OCI-LY1 (cell line): Measurements from ENCODE around the gene ZFAND5.

Source experiments
- H2AFZ ChIP-seq: fragments of 200-600 bp; sonication (generic), shearing (Covaris generic); 2 replicates; pipeline ENCODE4 v1.6.0; 2014; ENCODE audit warnings: antibody characterized with exemption, mild to moderate bottlenecking, low read length
- H3F3A ChIP-seq: fragments of 200-600 bp; sonication (generic), shearing (Covaris generic); 2 replicates; pipeline ENCODE4 v1.6.0; 2014; ENCODE audit warnings: mild to moderate bottlenecking, antibody characterized with exemption, low read length, moderate library complexity; ENCODE audit not compliant: insufficient read depth
- H3K27ac ChIP-seq: fragments of 200-600 bp; sonication (generic); 2 replicates; pipeline ENCODE4 v1.5.1; 2014; ENCODE audit warnings: low read length, mixed run types, mild to moderate bottlenecking, low read depth; ENCODE audit not compliant: poor library complexity, severe bottlenecking
- H3K27me3 ChIP-seq: fragments of 200-600 bp; sonication (generic); 2 replicates; pipeline ENCODE4 v1.6.0; 2014; ENCODE audit warnings: antibody characterized with exemption, mild to moderate bottlenecking, low read length, moderate library complexity; ENCODE audit not compliant: insufficient read depth
- H3K36me3 ChIP-seq: fragments of 200-600 bp; sonication (generic); 2 replicates; pipeline ENCODE4 v1.6.1; 2014; ENCODE audit warnings: mild to moderate bottlenecking, antibody characterized with exemption, low read length, moderate library complexity, mixed read lengths; ENCODE audit not compliant: insufficient read depth
- H3K4me1 ChIP-seq: fragments of 200-600 bp; sonication (generic); 2 replicates; pipeline ENCODE4 v1.5.1; 2014; ENCODE audit warnings: mild to moderate bottlenecking, low read length, moderate library complexity; ENCODE audit not compliant: insufficient read depth, severe bottlenecking
- H3K4me2 ChIP-seq: fragments of 200-600 bp; sonication (generic), shearing (Covaris generic); 2 replicates; pipeline ENCODE4 v1.6.1; 2014; ENCODE audit warnings: low read length
- H3K4me3 ChIP-seq: fragments of 200-600 bp; sonication (generic); 2 replicates; pipeline ENCODE4 v1.5.1; 2014; ENCODE audit warnings: low read length, low read depth, mild to moderate bottlenecking, mixed read lengths; ENCODE audit not compliant: poor library complexity, severe bottlenecking
- H3K79me2 ChIP-seq: fragments of 200-600 bp; shearing (Covaris generic); 2 replicates; pipeline ENCODE4 v1.6.1; 2016; ENCODE audit warnings: mixed run types, low read length, mixed read lengths; ENCODE audit not compliant: insufficient read depth
- H3K9ac ChIP-seq: fragments of 200-600 bp; sonication (generic), shearing (Covaris generic); 2 replicates; pipeline ENCODE4 v1.6.1; 2014; ENCODE audit warnings: mild to moderate bottlenecking, low read length, mixed read lengths
- H3K9me2 ChIP-seq: fragments of 200-600 bp; sonication (generic), shearing (Covaris generic); 2 replicates; pipeline ENCODE4 v1.6.1; 2014; ENCODE audit warnings: low read depth, mild to moderate bottlenecking, low read length, mixed read lengths
- H3K9me3 ChIP-seq: fragments of 200-600 bp; shearing (Covaris generic); 2 replicates; pipeline ENCODE4 v1.6.1; 2014; ENCODE audit warnings: low read length, mixed read lengths
- H4K20me1 ChIP-seq: fragments of 200-600 bp; sonication (generic), shearing (Covaris generic); 2 replicates; pipeline ENCODE4 v1.6.0; 2016; ENCODE audit warnings: mild to moderate bottlenecking, low read length; ENCODE audit not compliant: insufficient read depth
- CTCF ChIP-seq: fragments of 200-600 bp; sonication (generic), shearing (Covaris generic); IDR thresholded peaks from 2 replicates; pipeline ENCODE4 v1.5.1; 2017; ENCODE audit warnings: mild to moderate bottlenecking, antibody characterized with exemption, low read length, moderate library complexity, mixed read lengths
- EZH2 ChIP-seq: fragments of 200-600 bp; sonication (generic), shearing (Covaris generic); IDR thresholded peaks from 2 replicates; pipeline ENCODE4 v1.8.0; 2017; ENCODE audit warnings: borderline replicate concordance, mixed run types, mild to moderate bottlenecking, antibody characterized with exemption, low read length, moderate library complexity, mixed read lengths

Gene ZFAND5

GRCh38 chr9:72364679-72365524 lies at the start of gene ZFAND5:
Gene ZFAND5 (minus strand): TSS chr9:72365208. CDS start chr9:72360778, 4,430 bp downstream.
- peak within 1 kb of the TSS; percentile 69 for H2AFZ ChIP-seq
- TF ChIP-seq EZH2 (no peak), CTCF (no peak; the same call in 1 of the 2 replicates)
- peak within 1 kb of the TSS; percentile 78 for H3K27ac ChIP-seq
- H3K27me3 ChIP-seq = no peaks in the 10 kb centered on the region
- peaks cover 36% of the 10 kb centered on the region for H3K36me3 ChIP-seq
- H3K4me3 ChIP-seq = peak within 1 kb of the TSS; percentile 88
- no peaks in the 10 kb centered on the region for H3F3A ChIP-seq
- H3K4me1 ChIP-seq = peaks cover 38% of the 10 kb centered on the region
- peaks cover 45% of the 10 kb centered on the region for H3K79me2 ChIP-seq
- H4K20me1 ChIP-seq = peaks cover 6% of the 10 kb centered on the region
- H3K4me2 ChIP-seq = peak within 1 kb of the TSS; percentile 97
- no peaks in the 10 kb centered on the region for H3K9me2 ChIP-seq
- no peaks in the 10 kb centered on the region for H3K9me3 ChIP-seq
- H3K9ac ChIP-seq = peak within 1 kb of the TSS; percentile 93

GRCh38 chr9:72412483-72413040 lies 47.6 kb upstream of the ZFAND5 start:
- no peaks in the 10 kb centered on the region for H3K4me1 ChIP-seq
- H3K27ac ChIP-seq = no peak overlapping the region
- no peaks in the 10 kb centered on the region for H3K36me3 ChIP-seq
- no peak overlapping the region for H3K9ac ChIP-seq
- TF ChIP-seq EZH2 (no peak), CTCF (no peak)
- no peaks in the 10 kb centered on the region for H3K27me3 ChIP-seq
- H3K9me2 ChIP-seq = no peaks in the 10 kb centered on the region
- no peaks in the 10 kb centered on the region for H3K79me2 ChIP-seq
- H3K4me3 ChIP-seq = no peak overlapping the region
- H4K20me1 ChIP-seq = no peaks in the 10 kb centered on the region
- no peaks in the 10 kb centered on the region for H3F3A ChIP-seq
- no peak overlapping the region for H2AFZ ChIP-seq
- H3K4me2 ChIP-seq = no peak overlapping the region
- no peaks in the 10 kb centered on the region for H3K9me3 ChIP-seq

- no peak overlapping the region for H3K9ac ChIP-seq
- no peaks in the 10 kb centered on the region for H3K9me2 ChIP-seq
- no peak overlapping the region for H3K4me3 ChIP-seq
- TF ChIP-seq CTCF (no peak), EZH2 (no peak)
- H2AFZ ChIP-seq = no peak overlapping the region
- H3K79me2 ChIP-seq = no peaks in the 10 kb centered on the region
- H3K27ac ChIP-seq = no peak overlapping the region
- no peaks in the 10 kb centered on the region for H3K27me3 ChIP-seq
- no peaks in the 10 kb centered on the region for H4K20me1 ChIP-seq
- H3K36me3 ChIP-seq = no peaks in the 10 kb centered on the region
- no peaks in the 10 kb centered on the region for H3K4me1 ChIP-seq
- H3K4me2 ChIP-seq = no peak overlapping the region
- no peaks in the 10 kb centered on the region for H3K9me3 ChIP-seq
- H3F3A ChIP-seq = no peaks in the 10 kb centered on the region
Measured at GRCh38 chr9:72410214-72410613, 45.2 kb upstream of the ZFAND5 start.
